K562 (cell line): ENCODE results near the gene EIF2S3. TPM values are rescaled to one million over a fixed set of nuclear protein-coding genes. Genes with fewer than 3 reads are reported as not detected.
A peak's percentile ranks its signal among the peaks of the same experiment; 100 is the strongest.

Experiments
- BCL6 ChIP-seq: fragments of 250-450 bp; sonication (Bioruptor Pico); IDR thresholded peaks from 2 replicates; pipeline ENCODE4 v1.4.0; 2020
- CBX5 ChIP-seq: IDR thresholded peaks from 2 replicates; pipeline ENCODE4 v1.6.1; 2014; ENCODE audit warnings: low read depth, borderline replicate concordance
- CREB5 ChIP-seq: fragments of 250-450 bp; sonication (Bioruptor Pico); IDR thresholded peaks from 2 replicates; pipeline ENCODE4 v1.5.0; 2020; ENCODE audit warnings: mild to moderate bottlenecking
- CREBBP ChIP-seq: IDR thresholded peaks from one replicate; pipeline ENCODE4 v1.6.1; 2012; ENCODE audit warnings: low read depth, mild to moderate bottlenecking, control low read depth, inconsistent platforms, low read length
- CUX1 ChIP-seq: fragments of 200-800 bp; sonication (Bioruptor generic); IDR thresholded peaks from 2 replicates; pipeline ENCODE4 v1.6.1; 2016; ENCODE audit warnings: missing genetic modification characterization, missing compliant biosample characterization
- ETS2 ChIP-seq: IDR thresholded peaks from 2 replicates; pipeline ENCODE4 v1.6.1; 2016; ENCODE audit warnings: borderline replicate concordance, missing genetic modification characterization, mild to moderate bottlenecking, moderate library complexity, missing compliant biosample characterization; ENCODE audit not compliant: poor library complexity, severe bottlenecking
- FOSL1 ChIP-seq: fragments of 200-800 bp; sonication (Bioruptor generic); conservative IDR thresholded peaks from 2 replicates; pipeline ENCODE4 v1.6.1; 2016; ENCODE audit warnings: missing genetic modification characterization, missing compliant biosample characterization
- FOXJ3 ChIP-seq: sonication (generic); formaldehyde crosslinking; IDR thresholded peaks from 2 replicates; pipeline ENCODE4 v1.4.0; 2020; ENCODE audit warnings: mild to moderate bottlenecking, missing genetic modification reagents
- MECOM ChIP-seq: fragments of 250-450 bp; sonication (Bioruptor Pico); IDR thresholded peaks from 2 replicates; pipeline ENCODE4 v1.8.0; 2022; ENCODE audit warnings: inconsistent platforms
- SETDB1 ChIP-seq: IDR thresholded peaks from one replicate; pipeline ENCODE4 v1.6.1; 2012; ENCODE audit warnings: low read length, control low read depth, inconsistent platforms
- ZBTB1 ChIP-seq: sonication (generic); formaldehyde crosslinking; IDR thresholded peaks from 2 replicates; pipeline ENCODE4 v1.8.1; 2023; ENCODE audit warnings: missing genetic modification reagents, low read depth, mild to moderate bottlenecking, borderline replicate concordance
- ZNF143 ChIP-seq: sonication (generic); formaldehyde crosslinking; IDR thresholded peaks from 2 replicates; pipeline ENCODE4 v1.9.0; 2022; ENCODE audit warnings: mild to moderate bottlenecking, missing genetic modification reagents
- ZNF354B ChIP-seq: fragments of 250-450 bp; sonication (Bioruptor Pico); IDR thresholded peaks from 2 replicates; pipeline ENCODE4 v1.4.0; 2020
- ZNF507 ChIP-seq: conservative IDR thresholded peaks from 2 replicates; pipeline ENCODE4 v1.6.1; 2017; ENCODE audit warnings: missing genetic modification characterization, missing compliant biosample characterization
- polyA plus RNA-seq, 8 experiments: library from polyadenylated mRNA; depleted of rRNA in 4 of 8; stranded (reverse) in 5 of 8; unstranded in 3 of 8; fragments of >200 nt; fragmentation: Nextera tagmentation in 2 of 8; fragmentation: Illumina TruSeq in 1 of 8; extraction: Ambion mirVana in 2 of 8; extraction: Trizol in 1 of 8; gene quantifications; 2 replicates each; pipeline versions ENCODE4 v1.2.1 to v1.2.3, GENCODE V29; 2011 to 2014; ENCODE audit warnings: inconsistent platforms in 1 of 8, missing spikeins in 1 of 8
- total RNA-seq, 7 experiments: library from RNA; depleted of rRNA in 6 of 7; stranded (reverse); fragments of >200 nt in 6 of 7; fragmentation: Illumina TruSeq in 2 of 7; extraction: Trizol in 2 of 7; gene quantifications; 2 replicates each; pipeline versions ENCODE4 v1.2.1 to v1.2.3, GENCODE V29; 2011 to 2021; ENCODE audit warnings: low replicate concordance in 1 of 7
- TF ChIP-seq, protein P1 (sequence below): sonication (generic); formaldehyde crosslinking; IDR thresholded peaks from 2 replicates; pipeline ENCODE4 v1.9.0; 2022; ENCODE audit warnings: mild to moderate bottlenecking, missing genetic modification reagents
- TF ChIP-seq, protein P2 (sequence below): sonication (generic); formaldehyde crosslinking; IDR thresholded peaks from 2 replicates; pipeline ENCODE4 v1.8.0; 2022; ENCODE audit warnings: missing genetic modification reagents, mild to moderate bottlenecking, borderline replicate concordance
- TF ChIP-seq, protein P3 (sequence below): sonication (generic); formaldehyde crosslinking; IDR thresholded peaks from 2 replicates; pipeline ENCODE4 v1.8.1; 2022; ENCODE audit warnings: missing genetic modification reagents

The EIF2S3 gene
- total and polyA plus RNA-seq, 9 of the 15 experiments (the other 6 are each of a cell fraction or from before 2014, with no cell fraction given), result 148 to 439 (median 275) TPM

GRCh38 chrX:24054182-24055042, at the start of gene EIF2S3 (continued):
- TF ChIP-seq BCL6 (no peak), CUX1 (no peak; the same call in 1 of the 2 replicates), ZNF354B (no peak), FOSL1 (peak; percentile 48; the same call in 1 of the 2 replicates), ZNF507 (tag) (no peak), CBX5 (no peak), FOXJ3 (no peak), ZBTB1 (CRISPR knock-in tag) (no peak), MECOM (CRISPR knock-in tag) (no peak), ZNF143 (CRISPR knock-in tag) (no peak), SETDB1 (no peak), CREB5 (CRISPR knock-in tag) (no peak), ETS2 (tag) (no peak), CREBBP (no peak)
- TF ChIP-seq, protein P1, sequence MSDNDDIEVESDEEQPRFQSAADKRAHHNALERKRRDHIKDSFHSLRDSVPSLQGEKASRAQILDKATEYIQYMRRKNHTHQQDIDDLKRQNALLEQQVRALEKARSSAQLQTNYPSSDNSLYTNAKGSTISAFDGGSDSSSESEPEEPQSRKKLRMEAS (CRISPR knock-in tag), result peak; percentile 32; the same call in 1 of the 2 replicates
- TF ChIP-seq, protein P2, sequence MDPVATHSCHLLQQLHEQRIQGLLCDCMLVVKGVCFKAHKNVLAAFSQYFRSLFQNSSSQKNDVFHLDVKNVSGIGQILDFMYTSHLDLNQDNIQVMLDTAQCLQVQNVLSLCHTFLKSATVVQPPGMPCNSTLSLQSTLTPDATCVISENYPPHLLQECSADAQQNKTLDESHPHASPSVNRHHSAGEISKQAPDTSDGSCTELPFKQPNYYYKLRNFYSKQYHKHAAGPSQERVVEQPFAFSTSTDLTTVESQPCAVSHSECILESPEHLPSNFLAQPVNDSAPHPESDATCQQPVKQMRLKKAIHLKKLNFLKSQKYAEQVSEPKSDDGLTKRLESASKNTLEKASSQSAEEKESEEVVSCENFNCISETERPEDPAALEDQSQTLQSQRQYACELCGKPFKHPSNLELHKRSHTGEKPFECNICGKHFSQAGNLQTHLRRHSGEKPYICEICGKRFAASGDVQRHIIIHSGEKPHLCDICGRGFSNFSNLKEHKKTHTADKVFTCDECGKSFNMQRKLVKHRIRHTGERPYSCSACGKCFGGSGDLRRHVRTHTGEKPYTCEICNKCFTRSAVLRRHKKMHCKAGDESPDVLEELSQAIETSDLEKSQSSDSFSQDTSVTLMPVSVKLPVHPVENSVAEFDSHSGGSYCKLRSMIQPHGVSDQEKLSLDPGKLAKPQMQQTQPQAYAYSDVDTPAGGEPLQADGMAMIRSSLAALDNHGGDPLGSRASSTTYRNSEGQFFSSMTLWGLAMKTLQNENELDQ (CRISPR knock-in tag), result no peak
- TF ChIP-seq, protein P3, sequence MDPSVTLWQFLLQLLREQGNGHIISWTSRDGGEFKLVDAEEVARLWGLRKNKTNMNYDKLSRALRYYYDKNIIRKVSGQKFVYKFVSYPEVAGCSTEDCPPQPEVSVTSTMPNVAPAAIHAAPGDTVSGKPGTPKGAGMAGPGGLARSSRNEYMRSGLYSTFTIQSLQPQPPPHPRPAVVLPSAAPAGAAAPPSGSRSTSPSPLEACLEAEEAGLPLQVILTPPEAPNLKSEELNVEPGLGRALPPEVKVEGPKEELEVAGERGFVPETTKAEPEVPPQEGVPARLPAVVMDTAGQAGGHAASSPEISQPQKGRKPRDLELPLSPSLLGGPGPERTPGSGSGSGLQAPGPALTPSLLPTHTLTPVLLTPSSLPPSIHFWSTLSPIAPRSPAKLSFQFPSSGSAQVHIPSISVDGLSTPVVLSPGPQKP (CRISPR knock-in tag), result no peak
